Left renal cortex interstitium (tissue), 4 donors: ENCODE data around the gene MAB21L3. TPM values are rescaled to one million over a fixed set of nuclear protein-coding genes. Genes with fewer than 3 reads are reported as not detected.

ENCODE experiments used
- DNase-seq, 4 donors: peaks; one replicate each; pipeline ENCODE4 v3.0.0-alpha.2; 2013; ENCODE audit warnings: low read depth in 4 of 4, low spot score in 2 of 4, missing footprints in 1 of 4
- polyA plus RNA-seq, 4 donors: library from polyadenylated mRNA; unstranded; fragments of 120-200 nt; gene quantifications; one replicate each; pipeline ENCODE4 v1.2.1, GENCODE V29; 2013; ENCODE audit not compliant: insufficient read length in 4 of 4

MAB21L3 gene
- polyA plus RNA-seq, 4 donors: 0.62 to 1.1 (median 0.78) TPM

GRCh38 chr1:116106646-116107045 is 4.6 kb upstream of the MAB21L3 start:
- no peak for DNase-seq

- DNase-seq: no peak
Measured at GRCh38 chr1:116107371-116107770, 3.8 kb upstream of the MAB21L3 start.

GRCh38 chr1:116111524-116112021 is 374 bp downstream of the MAB21L3 start:
- DNase-seq: no peak

- no peak for DNase-seq
Measured at GRCh38 chr1:116112388-116113140, 1.4 kb downstream of the MAB21L3 start.

- no peak for DNase-seq
Measured at GRCh38 chr1:116113615-116114014, 2.4 kb downstream of the MAB21L3 start.

- no peak for DNase-seq
Measured at GRCh38 chr1:116115476-116116439, 4.6 kb downstream of the MAB21L3 start.

GRCh38 chr1:116118471-116118870 is 7.3 kb downstream of the MAB21L3 start:
- no peak for DNase-seq

- DNase-seq: no peak
Measured at GRCh38 chr1:116119876-116120275, 8.7 kb downstream of the MAB21L3 start.

- no peak for DNase-seq
Measured at GRCh38 chr1:116122955-116123757, 12.0 kb downstream of the MAB21L3 start.

GRCh38 chr1:116123837-116124533 is 12.8 kb downstream of the MAB21L3 start:
- no peak for DNase-seq

- DNase-seq: no peak
Measured at GRCh38 chr1:116125758-116126157, 14.6 kb downstream of the MAB21L3 start.

GRCh38 chr1:116126281-116126680 is 15.1 kb downstream of the MAB21L3 start:
- no peak for DNase-seq

- no peak for DNase-seq
Measured at GRCh38 chr1:116127123-116127847, 16.1 kb downstream of the MAB21L3 start.

GRCh38 chr1:116127848-116128540 is 16.8 kb downstream of the MAB21L3 start:
- DNase-seq: no peak

GRCh38 chr1:116128664-116129063 is 17.5 kb downstream of the MAB21L3 start:
- no peak for DNase-seq

- no peak for DNase-seq
Measured at GRCh38 chr1:116129537-116129936, 18.3 kb downstream of the MAB21L3 start.

- DNase-seq: no peak
Measured at GRCh38 chr1:116130356-116130755, 19.2 kb downstream of the MAB21L3 start.

GRCh38 chr1:116131170-116131569 is 20.0 kb downstream of the MAB21L3 start:
- no peak for DNase-seq
